Measurements from ENCODE around the gene PSMA7. TPM values are rescaled to one million over a fixed set of nuclear protein-coding genes. Genes with fewer than 3 reads are reported as not detected.

Gene PSMA7
- total and polyA plus RNA-seq, 2 donors from 2014 or later = 190 to 315 TPM

- peak in 1 of 5 donors; percentile 69 for DNase-seq
- no peak for FAIRE-seq
- H3K9me3 ChIP-seq (ENCODE audit: control insufficient read depth in 2 of 3, insufficient read depth in 1 of 3, low read length in 3 of 3) = no peaks in the 10 kb centered on the region
- no peaks in the 10 kb centered on the region for H3K27me3 ChIP-seq (ENCODE audit: control insufficient read depth, insufficient read depth, low read length)
- no peak overlapping the region for H3K9ac ChIP-seq (ENCODE audit: low read length in 3 of 3)
- peaks cover 19 to 70% (median 60%) of the 10 kb centered on the region in 3 donors for H3K36me3 ChIP-seq (ENCODE audit: control insufficient read depth in 2 of 3, insufficient read depth in 3 of 3, low read length in 3 of 3)
- TF ChIP-seq CTCF (IDR thresholded peaks at IDR 0.05; ENCODE audit: borderline replicate concordance, extremely low read depth, insufficient read depth) = no peak
- H3K4me3 ChIP-seq (ENCODE audit: low read length in 3 of 3) = no peak overlapping the region
- peaks cover 0 to 3% (median 2%) of the 10 kb centered on the region in 3 donors for H3K4me1 ChIP-seq (ENCODE audit: control insufficient read depth in 2 of 3, insufficient read depth in 2 of 3, low read depth in 1 of 3, low read length in 3 of 3)
- intact Hi-C loops (cut with DNase I) = loop anchor here (10.0 kb wide), 2 partner anchors 70 to 120 kb away; partner anchors contain the start of gene TAF4
- H3K27ac ChIP-seq (ENCODE audit: low read depth in 2 of 2, low read length in 2 of 2) = no peak overlapping the region
These were observed 8.4 kb downstream of the PSMA7 start for GRCh38 chr20:62134735-62135231.

GRCh38 chr20:62133864-62134263 is 9.3 kb downstream of the PSMA7 start:
- no peak for TF ChIP-seq CTCF (IDR thresholded peaks at IDR 0.05; ENCODE audit: borderline replicate concordance, extremely low read depth, insufficient read depth)
- Histone ChIP-seq H3K4me1 (ENCODE audit: control insufficient read depth in 2 of 3, insufficient read depth in 2 of 3, low read depth in 1 of 3, low read length in 3 of 3) (peaks cover 0 to 3% (median 2%) of the 10 kb centered on the region in 3 donors), H3K27me3 (ENCODE audit: control insufficient read depth, insufficient read depth, low read length) (no peaks in the 10 kb centered on the region), H3K36me3 (ENCODE audit: control insufficient read depth in 2 of 3, insufficient read depth in 3 of 3, low read length in 3 of 3) (peaks cover 12 to 70% (median 52%) of the 10 kb centered on the region in 3 donors), H3K27ac (ENCODE audit: low read depth in 2 of 2, low read length in 2 of 2) (no peak overlapping the region), H3K9me3 (ENCODE audit: control insufficient read depth in 2 of 3, insufficient read depth in 1 of 3, low read length in 3 of 3) (no peaks in the 10 kb centered on the region), H3K4me3 (ENCODE audit: low read length in 3 of 3) (no peak overlapping the region), H3K9ac (ENCODE audit: low read length in 3 of 3) (no peak overlapping the region)
- no peak for FAIRE-seq
- DNase-seq = no peak
- intact Hi-C loops (cut with DNase I) = loop anchor here (10.0 kb wide), 2 partner anchors 69 to 119 kb away; partner anchors contain the start of gene TAF4

- H3K4me1 ChIP-seq (ENCODE audit: control insufficient read depth in 2 of 3, insufficient read depth in 2 of 3, low read depth in 1 of 3, low read length in 3 of 3) = peaks cover 0 to 3% (median 2%) of the 10 kb centered on the region in 3 donors
- H3K36me3 ChIP-seq (ENCODE audit: control insufficient read depth in 2 of 3, insufficient read depth in 3 of 3, low read length in 3 of 3) = peaks cover 12 to 71% (median 56%) of the 10 kb centered on the region in 3 donors
- no peaks in the 10 kb centered on the region for H3K27me3 ChIP-seq (ENCODE audit: control insufficient read depth, insufficient read depth, low read length)
- H3K9ac ChIP-seq (ENCODE audit: low read length in 3 of 3) = no peak overlapping the region
- TF ChIP-seq CTCF (IDR thresholded peaks at IDR 0.05; ENCODE audit: borderline replicate concordance, extremely low read depth, insufficient read depth) = no peak
- no peak overlapping the region for H3K27ac ChIP-seq (ENCODE audit: low read depth in 2 of 2, low read length in 2 of 2)
- intact Hi-C loops (cut with DNase I) = loop anchor here (10.0 kb wide), 2 partner anchors 68 to 118 kb away; partner anchors contain the start of gene TAF4
- no peak overlapping the region for H3K4me3 ChIP-seq (ENCODE audit: low read length in 3 of 3)
- no peaks in the 10 kb centered on the region for H3K9me3 ChIP-seq (ENCODE audit: control insufficient read depth in 2 of 3, insufficient read depth in 1 of 3, low read length in 3 of 3)
- DNase-seq = no peak
- no peak for FAIRE-seq
These were observed 9.9 kb downstream of the PSMA7 start for GRCh38 chr20:62133051-62133845.
